SH-SY5Y (cell line): Measurements from ENCODE around the gene TRMT13.

Experiments
- GATA2 ChIP-seq: IDR thresholded peaks from 2 replicates; pipeline ENCODE4 v1.6.1; 2011; ENCODE audit warnings: mild to moderate bottlenecking, low read depth, low read length
- GATA3 ChIP-seq: IDR thresholded peaks from 2 replicates; pipeline ENCODE4 v1.6.1; 2011; ENCODE audit warnings: low read depth, mild to moderate bottlenecking, low read length, moderate library complexity

GRCh38 chr1:100183370-100183769 is 50.4 kb downstream of the TRMT13 start:
- no peak for TF ChIP-seq GATA2
- TF ChIP-seq GATA3, result no peak
